ENCODE results near the gene SPATS2. TPM values are rescaled to one million over a fixed set of nuclear protein-coding genes. Genes with fewer than 3 reads are reported as not detected.
A peak's percentile ranks its signal among the peaks of the same experiment; 100 is the strongest.

SPATS2 gene
- total RNA-seq, 3 donors from 2014 or later (not counting 1 experiment from before 2014, with no cell fraction given) = 14.6 to 18.4 (median 15.4) TPM

DNA sequence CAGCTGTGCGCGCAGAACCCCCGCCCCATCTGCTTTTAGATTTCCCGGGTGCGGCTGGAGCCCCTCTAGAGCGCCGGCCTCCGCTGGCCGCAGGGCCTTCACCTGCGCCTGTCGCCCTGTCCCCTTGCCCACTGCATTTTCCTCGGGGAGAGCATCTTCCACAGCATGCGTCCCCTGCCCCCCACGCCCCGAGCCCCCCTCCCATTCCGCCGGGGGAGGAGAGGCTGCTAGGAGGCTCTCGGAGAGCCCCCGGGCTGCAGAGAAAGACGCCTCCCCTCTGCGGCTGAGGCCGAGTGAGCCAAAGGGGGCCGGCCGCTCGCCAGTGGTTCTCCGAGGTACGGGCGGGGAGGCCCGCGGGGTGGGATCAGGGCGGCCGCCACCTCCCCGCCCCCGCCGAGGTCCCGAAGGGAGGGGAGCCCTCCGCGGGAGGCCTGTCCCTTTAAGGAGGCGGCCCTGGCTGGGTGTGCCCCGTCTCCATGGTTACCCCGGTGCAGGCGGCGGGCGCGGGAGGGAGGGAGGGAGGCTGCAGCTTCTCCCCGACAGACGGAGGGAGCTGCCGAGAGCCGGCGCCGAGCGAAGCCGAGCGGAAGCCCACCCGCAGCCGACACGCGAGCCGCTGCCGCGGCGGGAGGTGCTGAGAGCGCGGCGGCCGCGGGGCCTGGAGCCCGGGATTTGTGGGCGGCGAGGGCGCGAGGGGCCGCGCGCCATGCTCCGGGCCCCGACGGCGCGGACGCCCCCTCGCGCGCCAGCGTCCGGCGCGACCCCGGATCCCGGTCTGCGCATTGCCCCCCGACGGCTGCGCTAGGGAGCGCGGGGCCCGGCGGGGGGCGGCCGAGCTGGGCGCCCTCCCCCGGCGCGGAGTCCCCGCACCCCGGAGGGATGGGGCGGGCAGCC is 171.5 kb downstream of the SPATS2 start, which contains the start of gene KCNH3:
KCNH3 (plus strand) TSS at position 521 of the 894 bp plus-strand sequence. CDS start 387 bp downstream, outside the sequence.
- H3K4me3 ChIP-seq (ENCODE audit: low read length) = peak within 1 kb of the TSS; percentile 25
- H3K27ac Mint-ChIP-seq = peak within 1 kb of the TSS in 1 of 2 donors; percentile 44

DNA sequence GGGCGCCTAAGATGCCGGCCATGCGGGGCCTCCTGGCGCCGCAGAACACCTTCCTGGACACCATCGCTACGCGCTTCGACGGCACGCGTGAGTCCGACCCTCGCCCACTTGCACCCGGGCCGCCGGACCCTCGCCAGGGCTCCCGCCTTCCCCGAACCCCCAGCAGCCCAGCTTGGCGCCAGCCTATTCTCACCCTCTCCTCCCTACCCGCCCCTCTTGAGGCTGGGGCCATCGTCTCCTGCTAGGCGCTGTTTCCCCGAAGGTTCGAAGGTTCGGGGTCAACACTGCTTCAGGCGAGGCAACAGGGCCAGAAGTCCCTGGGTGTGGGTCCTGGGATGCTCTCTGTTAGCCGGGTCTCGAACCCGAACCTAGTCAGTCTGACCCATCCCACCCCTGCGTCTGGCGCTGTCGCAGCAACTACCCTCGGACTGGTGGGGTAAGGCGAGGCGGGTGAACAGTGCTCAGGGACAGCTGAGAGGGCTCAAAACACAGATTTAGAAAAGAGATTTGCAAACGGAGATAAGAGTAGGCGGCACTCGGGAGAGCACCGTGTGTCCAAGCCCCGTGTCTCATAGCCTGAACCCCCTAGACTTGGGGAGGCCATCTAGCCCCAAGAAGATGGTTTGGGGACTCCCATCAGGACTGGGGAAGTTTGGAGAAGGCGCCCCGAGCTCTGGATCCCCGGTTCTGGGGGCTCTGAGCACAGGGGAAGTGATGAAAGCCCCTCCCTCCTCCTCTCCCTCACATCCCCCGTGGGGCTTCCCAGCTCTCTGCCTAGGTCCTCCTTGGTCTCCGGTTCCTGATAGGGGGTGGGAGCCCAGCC is 172.4 kb downstream of the SPATS2 start:
- H3K27ac Mint-ChIP-seq = peak overlapping the region in 1 of 2 donors; percentile 28

More for the DNA sequence above, 171.5 kb downstream of the SPATS2 start, which contains the start of gene KCNH3:
- Mint-ChIP-seq H3K9me3 (no peaks in the 10 kb centered on the region), H3K27me3 (ENCODE audit: low read depth in 2 of 2) (peaks cover 18 to 31% of the 10 kb centered on the region in 2 donors), H3K36me3 (no peaks in the 10 kb centered on the region), H3K4me3 (peak within 1 kb of the TSS; percentile 71), H3K4me1 (peaks cover 0 to 15% of the 10 kb centered on the region in 2 donors)
- Histone ChIP-seq H3K4me1 (ENCODE audit: control insufficient read depth, insufficient read depth, low read length) (peaks cover 20% of the 10 kb centered on the region), H3K27ac (ENCODE audit: low read length) (no peak within 1 kb of the TSS), H3K9me3 (ENCODE audit: control insufficient read depth, insufficient read depth, low read length) (no peaks in the 10 kb centered on the region), H3K36me3 (ENCODE audit: control insufficient read depth, insufficient read depth, low read length) (no peaks in the 10 kb centered on the region), H3K27me3 (ENCODE audit: control insufficient read depth, insufficient read depth, low read length) (peaks cover 24% of the 10 kb centered on the region)
- 2% methylated on average over 101 of the region's 107 CpGs for WGBS (ENCODE audit: insufficient coverage)
- DNase-seq = peak; percentile 68 to 95
- peak; percentile 86 to 89 (median 89) for ATAC-seq
- TF ChIP-seq, protein P1, sequence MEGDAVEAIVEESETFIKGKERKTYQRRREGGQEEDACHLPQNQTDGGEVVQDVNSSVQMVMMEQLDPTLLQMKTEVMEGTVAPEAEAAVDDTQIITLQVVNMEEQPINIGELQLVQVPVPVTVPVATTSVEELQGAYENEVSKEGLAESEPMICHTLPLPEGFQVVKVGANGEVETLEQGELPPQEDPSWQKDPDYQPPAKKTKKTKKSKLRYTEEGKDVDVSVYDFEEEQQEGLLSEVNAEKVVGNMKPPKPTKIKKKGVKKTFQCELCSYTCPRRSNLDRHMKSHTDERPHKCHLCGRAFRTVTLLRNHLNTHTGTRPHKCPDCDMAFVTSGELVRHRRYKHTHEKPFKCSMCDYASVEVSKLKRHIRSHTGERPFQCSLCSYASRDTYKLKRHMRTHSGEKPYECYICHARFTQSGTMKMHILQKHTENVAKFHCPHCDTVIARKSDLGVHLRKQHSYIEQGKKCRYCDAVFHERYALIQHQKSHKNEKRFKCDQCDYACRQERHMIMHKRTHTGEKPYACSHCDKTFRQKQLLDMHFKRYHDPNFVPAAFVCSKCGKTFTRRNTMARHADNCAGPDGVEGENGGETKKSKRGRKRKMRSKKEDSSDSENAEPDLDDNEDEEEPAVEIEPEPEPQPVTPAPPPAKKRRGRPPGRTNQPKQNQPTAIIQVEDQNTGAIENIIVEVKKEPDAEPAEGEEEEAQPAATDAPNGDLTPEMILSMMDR (IDR thresholded peaks at IDR 0.05) = no peak
- intact Hi-C loops (cut with micrococcal nuclease) = no loop called here

DNA sequence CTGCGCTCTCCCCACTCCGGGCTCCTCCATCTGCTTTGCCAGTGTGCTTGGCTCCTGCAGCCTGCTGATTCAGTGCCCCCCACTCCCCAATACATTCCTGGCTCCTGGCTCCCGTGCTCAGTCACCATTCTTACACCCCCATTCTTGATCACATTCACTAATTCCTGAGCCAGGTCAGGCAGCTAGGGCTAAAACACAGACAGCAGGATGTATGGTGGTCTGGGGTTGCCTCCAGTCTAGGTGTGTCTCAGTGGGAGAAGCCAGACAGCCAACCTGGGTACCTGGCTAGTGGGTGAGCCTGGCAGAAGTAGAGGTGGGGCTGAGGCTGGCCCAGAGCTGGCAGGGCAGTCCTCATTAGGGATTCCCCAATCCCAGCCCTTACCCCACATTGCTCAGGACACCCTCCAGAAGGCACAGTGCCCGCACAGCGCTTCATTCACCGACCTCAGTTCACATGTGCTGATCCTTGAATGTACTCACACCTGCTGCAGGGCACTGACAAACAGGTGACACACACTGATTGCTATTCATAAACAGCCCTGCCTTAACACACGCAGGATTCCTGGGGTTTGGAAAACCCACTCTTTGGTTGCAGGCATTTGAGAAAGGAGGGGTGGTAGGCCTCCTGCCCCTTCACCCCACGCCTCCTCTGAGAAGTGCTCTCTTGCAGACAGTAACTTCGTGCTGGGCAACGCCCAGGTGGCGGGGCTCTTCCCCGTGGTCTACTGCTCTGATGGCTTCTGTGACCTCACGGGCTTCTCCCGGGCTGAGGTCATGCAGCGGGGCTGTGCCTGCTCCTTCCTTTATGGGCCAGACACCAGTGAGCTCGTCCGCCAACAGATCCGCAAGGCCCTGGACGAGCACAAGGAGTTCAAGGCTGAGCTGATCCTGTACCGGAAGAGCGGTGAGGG is 173.2 kb downstream of the SPATS2 start:
- peaks cover 0 to 21% of the 10 kb centered on the region in 2 donors for H3K4me1 Mint-ChIP-seq
- H3K27ac ChIP-seq (ENCODE audit: low read length) = no peak overlapping the region
- ATAC-seq (no peak), DNase-seq (no peak)
- intact Hi-C loops (cut with micrococcal nuclease) = no loop called here
- no peaks in the 10 kb centered on the region for H3K36me3 Mint-ChIP-seq
- H3K27me3 ChIP-seq (ENCODE audit: control insufficient read depth, insufficient read depth, low read length) = peaks cover 24% of the 10 kb centered on the region
- no peaks in the 10 kb centered on the region for H3K36me3 ChIP-seq (ENCODE audit: control insufficient read depth, insufficient read depth, low read length)
- no peaks in the 10 kb centered on the region for H3K9me3 ChIP-seq (ENCODE audit: control insufficient read depth, insufficient read depth, low read length)
- H3K27me3 Mint-ChIP-seq (ENCODE audit: low read depth in 2 of 2) = peaks cover 19 to 31% of the 10 kb centered on the region in 2 donors
- TF ChIP-seq, protein P1 (IDR thresholded peaks at IDR 0.05) = no peak
- 84% methylated on average over 21 of the region's 21 CpGs for WGBS (ENCODE audit: insufficient coverage)
- no peak overlapping the region for H3K4me3 ChIP-seq (ENCODE audit: low read length)
- H3K27ac Mint-ChIP-seq = peak overlapping the region in 1 of 2 donors; percentile 28
- peak overlapping the region; percentile 72 for H3K4me3 Mint-ChIP-seq
- no peaks in the 10 kb centered on the region for H3K9me3 Mint-ChIP-seq
- H3K4me1 ChIP-seq (ENCODE audit: control insufficient read depth, insufficient read depth, low read length) = peaks cover 20% of the 10 kb centered on the region

More for the DNA sequence above, 172.4 kb downstream of the SPATS2 start:
- Histone ChIP-seq H3K27ac (ENCODE audit: low read length) (no peak overlapping the region), H3K9me3 (ENCODE audit: control insufficient read depth, insufficient read depth, low read length) (no peaks in the 10 kb centered on the region), H3K27me3 (ENCODE audit: control insufficient read depth, insufficient read depth, low read length) (peaks cover 24% of the 10 kb centered on the region), H3K36me3 (ENCODE audit: control insufficient read depth, insufficient read depth, low read length) (no peaks in the 10 kb centered on the region), H3K4me1 (ENCODE audit: control insufficient read depth, insufficient read depth, low read length) (peaks cover 20% of the 10 kb centered on the region), H3K4me3 (ENCODE audit: low read length) (no peak overlapping the region)
- peaks cover 0 to 16% of the 10 kb centered on the region in 2 donors for H3K4me1 Mint-ChIP-seq
- H3K27me3 Mint-ChIP-seq (ENCODE audit: low read depth in 2 of 2) = peaks cover 19 to 29% of the 10 kb centered on the region in 2 donors
- DNase-seq (peak in 1 of 2 donors; percentile 28), ATAC-seq (no peak)
- H3K9me3 Mint-ChIP-seq = no peaks in the 10 kb centered on the region
- no peaks in the 10 kb centered on the region for H3K36me3 Mint-ChIP-seq
- 19% methylated on average over 46 of the region's 47 CpGs for WGBS (ENCODE audit: insufficient coverage)
- peak overlapping the region; percentile 72 for H3K4me3 Mint-ChIP-seq
- intact Hi-C loops (cut with micrococcal nuclease) = no loop called here
- TF ChIP-seq, protein P1 (IDR thresholded peaks at IDR 0.05) = no peak

Measured in natural killer cell (primary cell).